ENCODE data around the gene METTL1. TPM values are rescaled to one million over a fixed set of nuclear protein-coding genes. Genes with fewer than 3 reads are reported as not detected.

Gene METTL1
- polyA plus RNA-seq, 2 donors: 18.8 to 19.3 TPM

GRCh38 chr12:57751432-57751787 lies 20.5 kb downstream of the METTL1 start:
- Histone ChIP-seq H3K9me3 (ENCODE audit: control insufficient read depth in 2 of 2, insufficient read depth in 1 of 2, low read depth in 1 of 2, low read length in 1 of 2) (no peaks in the 10 kb centered on the region), H3K27me3 (ENCODE audit: control insufficient read depth in 1 of 2, insufficient read depth in 2 of 2, low read length in 2 of 2) (no peaks in the 10 kb centered on the region), H3K4me1 (ENCODE audit: control insufficient read depth in 2 of 2, insufficient read depth in 2 of 2, low read length in 1 of 2) (peaks cover 6 to 8% of the 10 kb centered on the region in 2 donors), H3K27ac (ENCODE audit: low read depth in 2 of 2, low read length in 1 of 2) (peak overlapping the region; percentile 71 to 88), H3K4me3 (ENCODE audit: low read depth in 1 of 2, low read length in 2 of 2) (peak overlapping the region; percentile 58 to 72), H3K36me3 (ENCODE audit: control insufficient read depth in 2 of 2, insufficient read depth in 2 of 2, low read length in 1 of 2) (peaks cover 0 to 11% of the 10 kb centered on the region in 2 donors)
- 9 to 13% methylated on average over 8 of the region's 8 CpGs for WGBS, 2 donors

DNA sequence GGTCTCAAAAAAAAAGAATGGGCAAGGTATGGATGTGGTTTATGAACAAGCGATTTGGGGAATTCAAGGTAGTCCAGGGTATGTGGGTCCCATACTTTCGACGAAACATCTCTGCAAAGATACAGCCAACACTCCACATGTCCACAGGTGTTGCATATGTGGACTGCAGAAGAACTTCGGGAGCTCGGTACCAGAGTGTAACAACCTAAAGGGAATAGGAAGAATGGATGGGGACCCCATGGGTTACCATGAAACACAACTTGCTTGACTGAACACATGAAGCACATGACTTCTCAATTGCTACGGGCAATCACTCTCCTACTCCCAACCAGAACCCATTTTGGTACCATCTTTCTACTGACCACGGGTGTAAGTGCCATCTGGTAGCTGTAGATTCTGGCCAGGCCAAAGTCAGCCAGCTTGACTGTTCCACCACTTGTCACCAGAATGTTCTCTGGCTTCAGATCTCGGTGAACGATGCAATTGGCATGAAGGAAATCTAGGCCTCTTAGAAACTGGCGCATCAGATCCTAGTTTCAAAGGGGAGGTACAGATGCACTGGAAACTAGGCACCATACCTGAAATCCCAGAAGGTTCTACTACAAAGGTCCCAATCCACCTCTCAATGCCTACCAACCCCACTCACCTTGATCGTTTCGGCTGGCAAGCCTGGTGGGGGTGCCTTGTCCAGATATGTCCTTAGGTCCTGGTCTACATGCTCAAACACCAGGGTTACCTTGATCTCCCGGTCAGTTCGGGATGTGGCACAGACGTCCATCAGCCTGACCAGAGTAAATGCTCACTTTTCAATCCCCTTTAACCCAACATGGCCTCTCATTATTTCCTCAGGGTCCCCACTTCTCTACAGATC lies 21.1 kb downstream of the METTL1 start:
- Histone ChIP-seq H3K27me3 (ENCODE audit: control insufficient read depth in 1 of 2, insufficient read depth in 2 of 2, low read length in 2 of 2) (no peaks in the 10 kb centered on the region), H3K4me1 (ENCODE audit: control insufficient read depth in 2 of 2, insufficient read depth in 2 of 2, low read length in 1 of 2) (peaks cover 6 to 9% of the 10 kb centered on the region in 2 donors), H3K27ac (ENCODE audit: low read depth in 2 of 2, low read length in 1 of 2) (peak overlapping the region in 1 of 2 donors; percentile 88), H3K4me3 (ENCODE audit: low read depth in 1 of 2, low read length in 2 of 2) (peak overlapping the region; percentile 58 to 72), H3K9me3 (ENCODE audit: control insufficient read depth in 2 of 2, insufficient read depth in 1 of 2, low read depth in 1 of 2, low read length in 1 of 2) (no peaks in the 10 kb centered on the region), H3K36me3 (ENCODE audit: control insufficient read depth in 2 of 2, insufficient read depth in 2 of 2, low read length in 1 of 2) (peaks cover 0 to 11% of the 10 kb centered on the region in 2 donors)
- 87% methylated on average over 15 of the region's 15 CpGs for WGBS, 2 donors

- Histone ChIP-seq H3K27me3 (ENCODE audit: control insufficient read depth in 1 of 2, insufficient read depth in 2 of 2, low read length in 2 of 2) (no peaks in the 10 kb centered on the region), H3K36me3 (ENCODE audit: control insufficient read depth in 2 of 2, insufficient read depth in 2 of 2, low read length in 1 of 2) (peaks cover 0 to 11% of the 10 kb centered on the region in 2 donors), H3K4me3 (ENCODE audit: low read depth in 1 of 2, low read length in 2 of 2) (no peak overlapping the region), H3K4me1 (ENCODE audit: control insufficient read depth in 2 of 2, insufficient read depth in 2 of 2, low read length in 1 of 2) (peaks cover 6 to 15% of the 10 kb centered on the region in 2 donors), H3K27ac (ENCODE audit: low read depth in 2 of 2, low read length in 1 of 2) (no peak overlapping the region), H3K9me3 (ENCODE audit: control insufficient read depth in 2 of 2, insufficient read depth in 1 of 2, low read depth in 1 of 2, low read length in 1 of 2) (no peaks in the 10 kb centered on the region)
- 92% methylated on average over 5 of the region's 5 CpGs for WGBS, 2 donors
Measured at GRCh38 chr12:57749061-57749460, 22.8 kb downstream of the METTL1 start.

DNA sequence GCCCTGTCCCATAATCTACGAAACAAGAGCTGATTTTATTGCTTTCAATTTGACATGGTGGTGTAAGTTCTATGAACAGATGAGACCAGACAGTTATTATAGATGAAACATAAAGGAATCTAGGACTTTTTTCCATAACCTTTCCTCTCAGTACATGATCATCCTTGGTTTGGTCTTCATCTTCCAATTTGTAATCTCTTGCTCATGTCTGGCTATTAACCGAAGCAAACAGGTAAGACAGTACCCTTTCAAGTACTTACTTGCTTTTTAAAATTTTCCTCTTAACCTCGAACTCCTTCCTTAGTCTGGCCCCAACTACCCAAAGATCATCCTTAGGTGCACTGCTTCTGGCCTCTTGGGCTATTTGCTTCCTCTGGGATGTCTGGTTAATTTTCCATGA lies 25.9 kb downstream of the METTL1 start:
- peaks cover under 1 to 11% of the 10 kb centered on the region in 2 donors for H3K4me1 ChIP-seq (ENCODE audit: control insufficient read depth in 2 of 2, insufficient read depth in 2 of 2, low read length in 1 of 2)
- 65 to 85% methylated on average over 3 of the region's 3 CpGs for WGBS, 2 donors
- peak overlapping the region in 1 of 2 donors; percentile 99 for H3K27ac ChIP-seq (ENCODE audit: low read depth in 2 of 2, low read length in 1 of 2)
- H3K4me3 ChIP-seq (ENCODE audit: low read depth in 1 of 2, low read length in 2 of 2): peak overlapping the region in 1 of 2 donors; percentile 95
- no peaks in the 10 kb centered on the region for H3K27me3 ChIP-seq (ENCODE audit: control insufficient read depth in 1 of 2, insufficient read depth in 2 of 2, low read length in 2 of 2)
- H3K36me3 ChIP-seq (ENCODE audit: control insufficient read depth in 2 of 2, insufficient read depth in 2 of 2, low read length in 1 of 2): peaks cover 0 to 11% of the 10 kb centered on the region in 2 donors
- no peaks in the 10 kb centered on the region for H3K9me3 ChIP-seq (ENCODE audit: control insufficient read depth in 2 of 2, insufficient read depth in 1 of 2, low read depth in 1 of 2, low read length in 1 of 2)

DNA sequence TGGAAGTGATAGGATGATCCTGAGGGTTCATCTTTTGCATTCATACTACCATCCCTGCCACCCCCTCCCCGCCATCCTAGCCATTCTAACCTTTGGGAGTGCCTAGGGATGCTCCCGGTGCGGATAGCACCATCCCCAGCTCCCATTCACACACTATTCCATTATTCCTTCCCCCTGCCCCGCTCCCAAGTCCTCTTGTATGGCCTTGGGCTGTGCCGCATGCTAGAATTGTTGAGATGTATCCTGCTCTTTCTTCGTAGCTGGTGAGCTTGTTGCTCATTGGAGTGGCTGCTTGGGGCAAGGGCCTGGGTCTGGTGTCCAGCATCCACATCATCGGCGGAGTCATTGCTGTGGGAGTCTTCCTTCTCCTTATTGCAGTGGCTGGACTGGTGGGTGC lies 26.4 kb downstream of the METTL1 start:
- Histone ChIP-seq H3K27ac (ENCODE audit: low read depth in 2 of 2, low read length in 1 of 2) (peak overlapping the region; percentile 92 to 99), H3K4me3 (ENCODE audit: low read depth in 1 of 2, low read length in 2 of 2) (peak overlapping the region; percentile 71 to 95), H3K9me3 (ENCODE audit: control insufficient read depth in 2 of 2, insufficient read depth in 1 of 2, low read depth in 1 of 2, low read length in 1 of 2) (no peaks in the 10 kb centered on the region), H3K4me1 (ENCODE audit: control insufficient read depth in 2 of 2, insufficient read depth in 2 of 2, low read length in 1 of 2) (peaks cover 0 to 9% of the 10 kb centered on the region in 2 donors), H3K27me3 (ENCODE audit: control insufficient read depth in 1 of 2, insufficient read depth in 2 of 2, low read length in 2 of 2) (no peaks in the 10 kb centered on the region), H3K36me3 (ENCODE audit: control insufficient read depth in 2 of 2, insufficient read depth in 2 of 2, low read length in 1 of 2) (peaks cover 0 to 7% of the 10 kb centered on the region in 2 donors)
- WGBS, 2 donors: 37 to 46% methylated on average over 8 of the region's 8 CpGs

- H3K4me1 ChIP-seq (ENCODE audit: control insufficient read depth in 2 of 2, insufficient read depth in 2 of 2, low read length in 1 of 2): peaks cover 0 to 9% of the 10 kb centered on the region in 2 donors
- H3K27ac ChIP-seq (ENCODE audit: low read depth in 2 of 2, low read length in 1 of 2): peak within 1 kb of the TSS; percentile 92 to 99
- peaks cover 0 to under 1% of the 10 kb centered on the region in 2 donors for H3K27me3 ChIP-seq (ENCODE audit: control insufficient read depth in 1 of 2, insufficient read depth in 2 of 2, low read length in 2 of 2)
- H3K36me3 ChIP-seq (ENCODE audit: control insufficient read depth in 2 of 2, insufficient read depth in 2 of 2, low read length in 1 of 2): peaks cover 0 to 7% of the 10 kb centered on the region in 2 donors
- H3K9me3 ChIP-seq (ENCODE audit: control insufficient read depth in 2 of 2, insufficient read depth in 1 of 2, low read depth in 1 of 2, low read length in 1 of 2): no peaks in the 10 kb centered on the region
- H3K4me3 ChIP-seq (ENCODE audit: low read depth in 1 of 2, low read length in 2 of 2): peak within 1 kb of the TSS; percentile 71 to 95
- 1 to 2% methylated on average over 29 of the region's 29 CpGs for WGBS, 2 donors
Measured at GRCh38 chr12:57744777-57745484, 27.0 kb downstream of the METTL1 start, which contains the start of gene TSPAN31. Gene TSPAN31 (plus strand): TSS chr12:57745039. CDS start chr12:57745155, 116 bp downstream.

DNA sequence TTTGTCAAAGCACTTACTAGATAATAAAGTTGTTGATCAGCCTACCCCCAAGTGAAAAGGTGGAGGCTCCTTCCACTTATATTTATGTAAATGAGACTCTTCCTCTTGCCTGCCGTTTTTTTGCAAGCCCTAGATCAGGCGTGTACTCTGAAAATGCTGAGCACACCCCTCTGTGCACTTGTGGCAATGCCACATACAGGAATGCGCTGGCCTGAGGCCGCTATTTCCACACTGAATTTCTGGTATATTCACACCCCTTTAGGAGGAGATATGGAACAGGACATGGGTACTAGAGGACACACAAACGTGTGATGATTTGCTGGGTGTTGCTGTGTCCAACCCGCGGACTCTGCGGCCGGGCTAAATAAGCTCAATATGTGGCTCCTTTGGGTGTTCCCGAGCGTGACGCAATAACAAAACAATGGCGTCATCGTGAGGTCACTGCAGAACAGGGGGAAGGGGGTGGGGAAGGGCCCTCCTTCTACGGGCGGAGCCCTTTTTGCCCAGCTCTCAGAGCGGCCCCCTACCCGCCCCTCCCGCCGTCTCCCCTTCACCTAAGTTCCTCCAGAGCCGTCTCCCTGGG lies 27.6 kb downstream of the METTL1 start:
- 10 to 11% methylated on average over 21 of the region's 21 CpGs for WGBS, 2 donors
- Histone ChIP-seq H3K4me3 (ENCODE audit: low read depth in 1 of 2, low read length in 2 of 2) (peak overlapping the region; percentile 44 to 95), H3K9me3 (ENCODE audit: control insufficient read depth in 2 of 2, insufficient read depth in 1 of 2, low read depth in 1 of 2, low read length in 1 of 2) (no peaks in the 10 kb centered on the region), H3K4me1 (ENCODE audit: control insufficient read depth in 2 of 2, insufficient read depth in 2 of 2, low read length in 1 of 2) (peaks cover 0 to 9% of the 10 kb centered on the region in 2 donors), H3K36me3 (ENCODE audit: control insufficient read depth in 2 of 2, insufficient read depth in 2 of 2, low read length in 1 of 2) (peaks cover 0 to 7% of the 10 kb centered on the region in 2 donors), H3K27me3 (ENCODE audit: control insufficient read depth in 1 of 2, insufficient read depth in 2 of 2, low read length in 2 of 2) (peaks cover 0 to 7% of the 10 kb centered on the region in 2 donors), H3K27ac (ENCODE audit: low read depth in 2 of 2, low read length in 1 of 2) (peak overlapping the region; percentile 87 to 93)

GRCh38 chr12:57743769-57744168 lies 28.1 kb downstream of the METTL1 start:
- 89 to 90% methylated on average over 2 of the region's 2 CpGs for WGBS, 2 donors
- no peak overlapping the region for H3K27ac ChIP-seq (ENCODE audit: low read depth in 2 of 2, low read length in 1 of 2)

More at GRCh38 chr12:57743769-57744168, 28.1 kb downstream of the METTL1 start:
- peaks cover 0 to 9% of the 10 kb centered on the region in 2 donors for H3K4me1 ChIP-seq (ENCODE audit: control insufficient read depth in 2 of 2, insufficient read depth in 2 of 2, low read length in 1 of 2)
- H3K4me3 ChIP-seq (ENCODE audit: low read depth in 1 of 2, low read length in 2 of 2): peak overlapping the region in 1 of 2 donors; percentile 95
- H3K36me3 ChIP-seq (ENCODE audit: control insufficient read depth in 2 of 2, insufficient read depth in 2 of 2, low read length in 1 of 2): peaks cover 0 to 3% of the 10 kb centered on the region in 2 donors
- no peaks in the 10 kb centered on the region for H3K9me3 ChIP-seq (ENCODE audit: control insufficient read depth in 2 of 2, insufficient read depth in 1 of 2, low read depth in 1 of 2, low read length in 1 of 2)
- H3K27me3 ChIP-seq (ENCODE audit: control insufficient read depth in 1 of 2, insufficient read depth in 2 of 2, low read length in 2 of 2): peaks cover 0 to 9% of the 10 kb centered on the region in 2 donors
